ENCODE data around the gene ACOX1. TPM values are rescaled to one million over a fixed set of nuclear protein-coding genes. Genes with fewer than 3 reads are reported as not detected.
A peak's percentile ranks its signal among the peaks of the same experiment; 100 is the strongest.

Gene ACOX1
- total RNA-seq, 1 donor from 2014 or later, result 52.9 TPM

GRCh38 chr17:76009447-76009846, 30.5 kb upstream of the ACOX1 start:
- no peak for DNase-seq
- H3K27me3 Mint-ChIP-seq (ENCODE audit: unreplicated experiment), result peaks cover 10% of the 10 kb centered on the region
- H3K27ac Mint-ChIP-seq (ENCODE audit: unreplicated experiment), result no peak overlapping the region
- peaks cover 9% of the 10 kb centered on the region for H3K36me3 Mint-ChIP-seq (ENCODE audit: unreplicated experiment)
- peak overlapping the region; percentile 52 for H3K4me3 Mint-ChIP-seq (ENCODE audit: unreplicated experiment)
- TF ChIP-seq, protein P1, sequence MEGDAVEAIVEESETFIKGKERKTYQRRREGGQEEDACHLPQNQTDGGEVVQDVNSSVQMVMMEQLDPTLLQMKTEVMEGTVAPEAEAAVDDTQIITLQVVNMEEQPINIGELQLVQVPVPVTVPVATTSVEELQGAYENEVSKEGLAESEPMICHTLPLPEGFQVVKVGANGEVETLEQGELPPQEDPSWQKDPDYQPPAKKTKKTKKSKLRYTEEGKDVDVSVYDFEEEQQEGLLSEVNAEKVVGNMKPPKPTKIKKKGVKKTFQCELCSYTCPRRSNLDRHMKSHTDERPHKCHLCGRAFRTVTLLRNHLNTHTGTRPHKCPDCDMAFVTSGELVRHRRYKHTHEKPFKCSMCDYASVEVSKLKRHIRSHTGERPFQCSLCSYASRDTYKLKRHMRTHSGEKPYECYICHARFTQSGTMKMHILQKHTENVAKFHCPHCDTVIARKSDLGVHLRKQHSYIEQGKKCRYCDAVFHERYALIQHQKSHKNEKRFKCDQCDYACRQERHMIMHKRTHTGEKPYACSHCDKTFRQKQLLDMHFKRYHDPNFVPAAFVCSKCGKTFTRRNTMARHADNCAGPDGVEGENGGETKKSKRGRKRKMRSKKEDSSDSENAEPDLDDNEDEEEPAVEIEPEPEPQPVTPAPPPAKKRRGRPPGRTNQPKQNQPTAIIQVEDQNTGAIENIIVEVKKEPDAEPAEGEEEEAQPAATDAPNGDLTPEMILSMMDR (IDR thresholded peaks at IDR 0.05; ENCODE audit: partially characterized antibody, unreplicated experiment), result no peak
- H3K4me1 Mint-ChIP-seq (ENCODE audit: low read depth, unreplicated experiment), result peaks cover 2% of the 10 kb centered on the region
- H3K9me3 Mint-ChIP-seq (ENCODE audit: unreplicated experiment), result peaks cover 8% of the 10 kb centered on the region

- Mint-ChIP-seq H3K4me1 (ENCODE audit: low read depth, unreplicated experiment) (peaks cover 2% of the 10 kb centered on the region), H3K27ac (ENCODE audit: unreplicated experiment) (no peak overlapping the region), H3K27me3 (ENCODE audit: unreplicated experiment) (peaks cover 10% of the 10 kb centered on the region), H3K9me3 (ENCODE audit: unreplicated experiment) (peaks cover 8% of the 10 kb centered on the region), H3K4me3 (ENCODE audit: unreplicated experiment) (no peak overlapping the region), H3K36me3 (ENCODE audit: unreplicated experiment) (peaks cover 9% of the 10 kb centered on the region)
- DNase-seq, result no peak
- TF ChIP-seq, protein P1 (IDR thresholded peaks at IDR 0.05; ENCODE audit: partially characterized antibody, unreplicated experiment), result no peak
Measured at GRCh38 chr17:76008630-76009425, 29.9 kb upstream of the ACOX1 start.

DNA sequence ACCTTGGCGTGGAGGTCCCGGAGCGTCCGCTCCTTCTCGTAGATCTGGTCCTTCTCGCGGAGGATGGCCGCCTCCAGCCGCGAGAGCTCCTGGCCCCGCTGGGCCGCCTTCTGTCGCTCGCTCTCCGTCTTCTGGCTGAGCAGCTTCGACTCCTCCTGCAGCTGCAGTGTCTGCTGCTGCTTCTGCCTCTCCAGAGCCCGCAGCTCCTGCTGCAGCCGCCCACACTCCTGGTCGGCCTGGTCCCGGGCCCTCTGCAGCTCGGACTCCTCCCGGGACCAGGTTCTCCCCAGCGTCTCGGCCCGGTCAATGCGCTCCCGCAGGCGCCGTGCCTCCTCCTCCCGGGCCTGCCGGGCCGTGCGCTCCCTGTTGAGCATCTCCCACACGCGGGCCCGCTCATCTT, 29.2 kb upstream of the ACOX1 start:
- H3K9me3 Mint-ChIP-seq (ENCODE audit: unreplicated experiment), result peaks cover 8% of the 10 kb centered on the region
- no peak overlapping the region for H3K4me3 Mint-ChIP-seq (ENCODE audit: unreplicated experiment)
- H3K27me3 Mint-ChIP-seq (ENCODE audit: unreplicated experiment), result peaks cover 10% of the 10 kb centered on the region
- peaks cover 2% of the 10 kb centered on the region for H3K4me1 Mint-ChIP-seq (ENCODE audit: low read depth, unreplicated experiment)
- H3K27ac Mint-ChIP-seq (ENCODE audit: unreplicated experiment), result no peak overlapping the region
- DNase-seq, result no peak
- TF ChIP-seq, protein P1 (IDR thresholded peaks at IDR 0.05; ENCODE audit: partially characterized antibody, unreplicated experiment), result no peak
- H3K36me3 Mint-ChIP-seq (ENCODE audit: unreplicated experiment), result peaks cover 9% of the 10 kb centered on the region

GRCh38 chr17:76007850-76008165, 28.8 kb upstream of the ACOX1 start:
- TF ChIP-seq, protein P1 (IDR thresholded peaks at IDR 0.05; ENCODE audit: partially characterized antibody, unreplicated experiment), result no peak
- peaks cover 8% of the 10 kb centered on the region for H3K9me3 Mint-ChIP-seq (ENCODE audit: unreplicated experiment)
- no peak overlapping the region for H3K4me3 Mint-ChIP-seq (ENCODE audit: unreplicated experiment)
- H3K27ac Mint-ChIP-seq (ENCODE audit: unreplicated experiment), result no peak overlapping the region
- peaks cover 10% of the 10 kb centered on the region for H3K27me3 Mint-ChIP-seq (ENCODE audit: unreplicated experiment)
- H3K36me3 Mint-ChIP-seq (ENCODE audit: unreplicated experiment), result peaks cover 9% of the 10 kb centered on the region
- peaks cover 2% of the 10 kb centered on the region for H3K4me1 Mint-ChIP-seq (ENCODE audit: low read depth, unreplicated experiment)
- DNase-seq, result no peak

GRCh38 chr17:76007131-76007849, 28.3 kb upstream of the ACOX1 start:
- Mint-ChIP-seq H3K4me1 (ENCODE audit: low read depth, unreplicated experiment) (peaks cover 2% of the 10 kb centered on the region), H3K9me3 (ENCODE audit: unreplicated experiment) (peaks cover 8% of the 10 kb centered on the region), H3K27me3 (ENCODE audit: unreplicated experiment) (peaks cover 10% of the 10 kb centered on the region), H3K36me3 (ENCODE audit: unreplicated experiment) (peaks cover 9% of the 10 kb centered on the region), H3K27ac (ENCODE audit: unreplicated experiment) (no peak overlapping the region), H3K4me3 (ENCODE audit: unreplicated experiment) (no peak overlapping the region)
- TF ChIP-seq, protein P1 (IDR thresholded peaks at IDR 0.05; ENCODE audit: partially characterized antibody, unreplicated experiment), result no peak
- no peak for DNase-seq

Measured in glutamatergic neuron (in vitro differentiated cells).